ENCODE results near the gene ADGRG6.

Gene ADGRG6

GRCh38 chr6:142369266-142369665, 67.5 kb downstream of the ADGRG6 start:
- Histone ChIP-seq H3K36me3 (ENCODE audit: control insufficient read depth in 5 of 5, insufficient read depth in 5 of 5, low read length in 5 of 5) (no peaks in the 10 kb centered on the region), H3K9me3 (ENCODE audit: control insufficient read depth in 5 of 5, low read length in 5 of 5) (no peaks in the 10 kb centered on the region), H3K27ac (ENCODE audit: low read depth, low read length) (no peak overlapping the region), H3K27me3 (ENCODE audit: control insufficient read depth in 5 of 5, insufficient read depth in 4 of 5, low read length in 5 of 5) (no peaks in the 10 kb centered on the region), H3K9ac (ENCODE audit: low read length in 5 of 5) (no peak overlapping the region), H3K4me1 (ENCODE audit: control insufficient read depth in 5 of 5, insufficient read depth in 5 of 5, low read length in 5 of 5) (no peaks in the 10 kb centered on the region), H3K4me3 (ENCODE audit: low read depth in 1 of 5, low read length in 5 of 5) (no peak overlapping the region)

- no peaks in the 10 kb centered on the region for H3K36me3 ChIP-seq (ENCODE audit: control insufficient read depth in 5 of 5, insufficient read depth in 5 of 5, low read length in 5 of 5)
- no peak overlapping the region for H3K4me3 ChIP-seq (ENCODE audit: low read depth in 1 of 5, low read length in 5 of 5)
- no peaks in the 10 kb centered on the region for H3K4me1 ChIP-seq (ENCODE audit: control insufficient read depth in 5 of 5, insufficient read depth in 5 of 5, low read length in 5 of 5)
- no peaks in the 10 kb centered on the region for H3K9me3 ChIP-seq (ENCODE audit: control insufficient read depth in 5 of 5, low read length in 5 of 5)
- H3K9ac ChIP-seq (ENCODE audit: low read length in 5 of 5): no peak overlapping the region
- no peak overlapping the region for H3K27ac ChIP-seq (ENCODE audit: low read depth, low read length)
- H3K27me3 ChIP-seq (ENCODE audit: control insufficient read depth in 5 of 5, insufficient read depth in 4 of 5, low read length in 5 of 5): no peaks in the 10 kb centered on the region
These were observed 70.5 kb downstream of the ADGRG6 start for GRCh38 chr6:142372348-142372747.

- no peak overlapping the region for H3K27ac ChIP-seq (ENCODE audit: low read depth, low read length)
- H3K4me1 ChIP-seq (ENCODE audit: control insufficient read depth in 5 of 5, insufficient read depth in 5 of 5, low read length in 5 of 5): peaks cover 0 to 9% (median 7%) of the 10 kb centered on the region in 5 donors
- H3K27me3 ChIP-seq (ENCODE audit: control insufficient read depth in 5 of 5, insufficient read depth in 4 of 5, low read length in 5 of 5): no peaks in the 10 kb centered on the region
- H3K9ac ChIP-seq (ENCODE audit: low read length in 5 of 5): no peak overlapping the region
- no peaks in the 10 kb centered on the region for H3K9me3 ChIP-seq (ENCODE audit: control insufficient read depth in 5 of 5, low read length in 5 of 5)
- H3K4me3 ChIP-seq (ENCODE audit: low read depth in 1 of 5, low read length in 5 of 5): no peak overlapping the region
- H3K36me3 ChIP-seq (ENCODE audit: control insufficient read depth in 5 of 5, insufficient read depth in 5 of 5, low read length in 5 of 5): no peaks in the 10 kb centered on the region
These were observed 71.7 kb downstream of the ADGRG6 start for GRCh38 chr6:142373268-142374090.

- H3K36me3 ChIP-seq (ENCODE audit: control insufficient read depth in 5 of 5, insufficient read depth in 5 of 5, low read length in 5 of 5): no peaks in the 10 kb centered on the region
- H3K9me3 ChIP-seq (ENCODE audit: control insufficient read depth in 5 of 5, low read length in 5 of 5): no peaks in the 10 kb centered on the region
- H3K4me3 ChIP-seq (ENCODE audit: low read depth in 1 of 5, low read length in 5 of 5): no peak overlapping the region
- H3K27me3 ChIP-seq (ENCODE audit: control insufficient read depth in 5 of 5, insufficient read depth in 4 of 5, low read length in 5 of 5): no peaks in the 10 kb centered on the region
- H3K4me1 ChIP-seq (ENCODE audit: control insufficient read depth in 5 of 5, insufficient read depth in 5 of 5, low read length in 5 of 5): peaks cover 0 to 10% (median 8%) of the 10 kb centered on the region in 5 donors
- H3K27ac ChIP-seq (ENCODE audit: low read depth, low read length): no peak overlapping the region
- no peak overlapping the region for H3K9ac ChIP-seq (ENCODE audit: low read length in 5 of 5)
These were observed 72.4 kb downstream of the ADGRG6 start for GRCh38 chr6:142374091-142374770.

- Histone ChIP-seq H3K36me3 (ENCODE audit: control insufficient read depth in 5 of 5, insufficient read depth in 5 of 5, low read length in 5 of 5) (no peaks in the 10 kb centered on the region), H3K27ac (ENCODE audit: low read depth, low read length) (no peak overlapping the region), H3K4me3 (ENCODE audit: low read depth in 1 of 5, low read length in 5 of 5) (no peak overlapping the region), H3K27me3 (ENCODE audit: control insufficient read depth in 5 of 5, insufficient read depth in 4 of 5, low read length in 5 of 5) (no peaks in the 10 kb centered on the region), H3K9ac (ENCODE audit: low read length in 5 of 5) (no peak overlapping the region), H3K4me1 (ENCODE audit: control insufficient read depth in 5 of 5, insufficient read depth in 5 of 5, low read length in 5 of 5) (peaks cover 0 to 10% (median 8%) of the 10 kb centered on the region in 5 donors), H3K9me3 (ENCODE audit: control insufficient read depth in 5 of 5, low read length in 5 of 5) (no peaks in the 10 kb centered on the region)
These were observed 73.3 kb downstream of the ADGRG6 start for GRCh38 chr6:142374965-142375733.

- no peaks in the 10 kb centered on the region for H3K36me3 ChIP-seq (ENCODE audit: control insufficient read depth in 5 of 5, insufficient read depth in 5 of 5, low read length in 5 of 5)
- H3K4me3 ChIP-seq (ENCODE audit: low read depth in 1 of 5, low read length in 5 of 5): no peak overlapping the region
- peaks cover 0 to 4% (median 0%) of the 10 kb centered on the region in 5 donors for H3K27me3 ChIP-seq (ENCODE audit: control insufficient read depth in 5 of 5, insufficient read depth in 4 of 5, low read length in 5 of 5)
- H3K27ac ChIP-seq (ENCODE audit: low read depth, low read length): no peak overlapping the region
- H3K9me3 ChIP-seq (ENCODE audit: control insufficient read depth in 5 of 5, low read length in 5 of 5): no peaks in the 10 kb centered on the region
- H3K4me1 ChIP-seq (ENCODE audit: control insufficient read depth in 5 of 5, insufficient read depth in 5 of 5, low read length in 5 of 5): peaks cover 0 to 10% (median 8%) of the 10 kb centered on the region in 5 donors
- no peak overlapping the region for H3K9ac ChIP-seq (ENCODE audit: low read length in 5 of 5)
These were observed 74.3 kb downstream of the ADGRG6 start for GRCh38 chr6:142376115-142376514.

GRCh38 chr6:142376800-142377496, 75.1 kb downstream of the ADGRG6 start:
- no peaks in the 10 kb centered on the region for H3K36me3 ChIP-seq (ENCODE audit: control insufficient read depth in 5 of 5, insufficient read depth in 5 of 5, low read length in 5 of 5)
- no peak overlapping the region for H3K27ac ChIP-seq (ENCODE audit: low read depth, low read length)
- no peak overlapping the region for H3K4me3 ChIP-seq (ENCODE audit: low read depth in 1 of 5, low read length in 5 of 5)
- peaks cover 0 to 10% (median 8%) of the 10 kb centered on the region in 5 donors for H3K4me1 ChIP-seq (ENCODE audit: control insufficient read depth in 5 of 5, insufficient read depth in 5 of 5, low read length in 5 of 5)
- no peaks in the 10 kb centered on the region for H3K9me3 ChIP-seq (ENCODE audit: control insufficient read depth in 5 of 5, low read length in 5 of 5)
- H3K9ac ChIP-seq (ENCODE audit: low read length in 5 of 5): no peak overlapping the region
- peaks cover 0 to 4% (median 0%) of the 10 kb centered on the region in 5 donors for H3K27me3 ChIP-seq (ENCODE audit: control insufficient read depth in 5 of 5, insufficient read depth in 4 of 5, low read length in 5 of 5)

GRCh38 chr6:142377497-142377848, 75.7 kb downstream of the ADGRG6 start:
- Histone ChIP-seq H3K27me3 (ENCODE audit: control insufficient read depth in 5 of 5, insufficient read depth in 4 of 5, low read length in 5 of 5) (peaks cover 0 to 4% (median 0%) of the 10 kb centered on the region in 5 donors), H3K9ac (ENCODE audit: low read length in 5 of 5) (no peak overlapping the region), H3K36me3 (ENCODE audit: control insufficient read depth in 5 of 5, insufficient read depth in 5 of 5, low read length in 5 of 5) (no peaks in the 10 kb centered on the region), H3K4me1 (ENCODE audit: control insufficient read depth in 5 of 5, insufficient read depth in 5 of 5, low read length in 5 of 5) (peaks cover 0 to 10% (median 8%) of the 10 kb centered on the region in 5 donors), H3K27ac (ENCODE audit: low read depth, low read length) (no peak overlapping the region), H3K4me3 (ENCODE audit: low read depth in 1 of 5, low read length in 5 of 5) (no peak overlapping the region), H3K9me3 (ENCODE audit: control insufficient read depth in 5 of 5, low read length in 5 of 5) (no peaks in the 10 kb centered on the region)

GRCh38 chr6:142378138-142378875, 76.5 kb downstream of the ADGRG6 start:
- H3K36me3 ChIP-seq (ENCODE audit: control insufficient read depth in 5 of 5, insufficient read depth in 5 of 5, low read length in 5 of 5): no peaks in the 10 kb centered on the region
- H3K9me3 ChIP-seq (ENCODE audit: control insufficient read depth in 5 of 5, low read length in 5 of 5): no peaks in the 10 kb centered on the region
- H3K4me1 ChIP-seq (ENCODE audit: control insufficient read depth in 5 of 5, insufficient read depth in 5 of 5, low read length in 5 of 5): peaks cover 0 to 10% (median 8%) of the 10 kb centered on the region in 5 donors
- no peak overlapping the region for H3K9ac ChIP-seq (ENCODE audit: low read length in 5 of 5)
- no peak overlapping the region for H3K4me3 ChIP-seq (ENCODE audit: low read depth in 1 of 5, low read length in 5 of 5)
- peaks cover 0 to 4% (median 0%) of the 10 kb centered on the region in 5 donors for H3K27me3 ChIP-seq (ENCODE audit: control insufficient read depth in 5 of 5, insufficient read depth in 4 of 5, low read length in 5 of 5)
- no peak overlapping the region for H3K27ac ChIP-seq (ENCODE audit: low read depth, low read length)
